ENCODE results near the gene ZMIZ1. TPM values are rescaled to one million over a fixed set of nuclear protein-coding genes. Genes with fewer than 3 reads are reported as not detected.
A peak's percentile ranks its signal among the peaks of the same experiment; 100 is the strongest.

The ZMIZ1 gene
- total RNA-seq, 1 donor from 2014 or later = 66.3 TPM

DNA sequence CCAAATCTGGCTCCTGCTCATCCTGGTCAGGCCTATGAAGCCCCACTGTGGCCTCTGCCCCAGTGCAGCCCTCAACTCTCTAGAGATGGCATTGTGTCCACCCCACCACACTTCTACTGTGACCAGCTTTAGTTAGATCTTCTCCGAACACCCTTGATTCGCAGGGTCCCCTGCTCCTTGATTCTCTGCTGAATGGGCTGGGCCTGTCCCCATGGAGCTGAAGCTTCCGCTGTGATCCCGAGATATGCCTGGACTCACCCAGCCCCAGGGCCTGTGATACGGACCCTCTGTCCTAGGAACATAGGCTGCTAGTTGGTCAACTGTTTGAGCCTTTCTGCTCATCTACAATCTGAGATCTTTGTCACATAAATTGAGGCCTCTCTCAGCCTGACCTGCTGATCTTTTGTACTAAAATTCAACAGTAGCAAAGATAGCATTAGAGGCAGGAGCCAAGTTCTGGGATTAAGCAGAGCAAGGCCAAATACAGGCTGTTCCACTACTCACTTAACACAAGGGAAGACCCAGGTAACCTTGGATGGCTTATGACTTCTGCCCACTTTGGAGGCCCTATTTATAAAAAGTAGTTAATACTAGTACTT, 272.0 kb downstream of the ZMIZ1 start:
- intact Hi-C loops (cut with micrococcal nuclease) = loop anchor here (10.0 kb wide), 1 partner anchor 366 kb away; no protein-coding TSS in a partner anchor
- no peak for DNase-seq
- Mint-ChIP-seq H3K4me1 (peaks cover 27% of the 10 kb centered on the region), H3K27me3 (no peaks in the 10 kb centered on the region), H3K4me3 (no peak overlapping the region), H3K27ac (no peak overlapping the region), H3K36me3 (ENCODE audit: low read depth) (peaks cover 2% of the 10 kb centered on the region), H3K9me3 (peaks cover 9% of the 10 kb centered on the region)

DNA sequence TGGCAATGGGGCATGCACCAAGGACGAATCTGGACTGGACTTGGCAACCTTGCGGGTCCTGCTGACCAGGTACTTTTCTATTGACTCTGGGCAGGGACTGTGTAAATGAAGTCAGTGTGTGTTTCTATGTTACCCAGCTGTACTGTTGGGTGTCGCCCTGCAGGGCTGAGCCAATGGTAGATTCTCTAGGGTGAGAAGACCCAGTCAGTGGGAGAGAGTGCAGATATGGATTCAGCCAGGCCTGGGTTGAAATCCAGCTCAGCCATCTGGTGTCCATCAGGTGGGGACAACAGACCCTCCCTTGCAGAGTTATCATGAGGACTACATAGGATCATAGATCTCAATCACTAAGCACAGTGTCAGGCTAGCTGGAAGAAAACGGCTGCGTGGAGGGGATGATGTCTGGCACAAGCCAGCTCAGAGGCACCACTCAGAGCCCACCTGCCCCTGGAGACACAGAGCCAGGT, 273.6 kb downstream of the ZMIZ1 start:
- H3K36me3 Mint-ChIP-seq (ENCODE audit: low read depth) = no peaks in the 10 kb centered on the region
- no peak overlapping the region for H3K4me3 Mint-ChIP-seq
- DNase-seq = no peak
- H3K9me3 Mint-ChIP-seq = peaks cover 5% of the 10 kb centered on the region
- no peaks in the 10 kb centered on the region for H3K27me3 Mint-ChIP-seq
- intact Hi-C loops (cut with micrococcal nuclease) = loop anchor here (10.0 kb wide), 1 partner anchor 368 kb away; no protein-coding TSS in a partner anchor
- peaks cover 28% of the 10 kb centered on the region for H3K4me1 Mint-ChIP-seq
- H3K27ac Mint-ChIP-seq = no peak overlapping the region

DNA sequence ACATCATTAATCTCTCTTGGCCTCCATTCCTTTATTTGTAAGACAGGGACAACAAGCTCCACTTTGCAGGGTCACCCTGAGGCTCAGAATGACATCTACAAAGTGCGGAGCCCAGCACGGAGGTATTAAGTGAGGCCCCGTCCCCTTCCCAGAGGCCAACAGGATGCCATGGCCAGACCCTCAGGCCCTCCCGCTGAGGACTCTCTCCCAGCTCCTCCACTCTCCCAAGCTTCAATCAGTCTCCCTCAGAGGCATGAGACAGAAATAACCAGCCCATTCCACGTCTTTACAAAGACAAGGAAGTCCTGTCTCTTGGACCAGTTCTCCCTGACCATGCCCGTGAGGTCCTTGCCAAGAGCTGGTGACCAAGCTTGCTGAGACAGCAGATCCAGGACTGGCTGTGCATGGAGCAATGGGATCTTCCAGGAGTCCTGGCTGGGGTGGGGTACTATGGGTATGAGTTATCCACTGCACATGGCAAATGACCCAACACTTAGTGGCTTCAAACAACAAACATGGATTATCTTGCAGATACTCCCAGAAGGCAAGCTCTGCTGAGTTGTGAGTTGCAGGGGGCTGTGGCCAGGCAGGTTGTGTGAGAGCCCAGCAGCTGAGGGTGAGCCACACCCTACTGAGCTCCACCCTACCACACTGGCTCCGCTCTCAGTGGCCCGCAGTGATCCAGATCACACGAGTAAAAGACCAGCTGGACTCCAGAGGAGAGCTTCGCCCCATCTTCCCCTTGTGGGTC, 274.2 kb downstream of the ZMIZ1 start:
- no peak overlapping the region for H3K27ac Mint-ChIP-seq
- intact Hi-C loops (cut with micrococcal nuclease) = loop anchor here (10.0 kb wide), 1 partner anchor 368 kb away; no protein-coding TSS in a partner anchor
- no peak for DNase-seq
- H3K9me3 Mint-ChIP-seq = peaks cover 5% of the 10 kb centered on the region
- no peaks in the 10 kb centered on the region for H3K36me3 Mint-ChIP-seq (ENCODE audit: low read depth)
- H3K27me3 Mint-ChIP-seq = no peaks in the 10 kb centered on the region
- peaks cover 28% of the 10 kb centered on the region for H3K4me1 Mint-ChIP-seq
- no peak overlapping the region for H3K4me3 Mint-ChIP-seq

DNA sequence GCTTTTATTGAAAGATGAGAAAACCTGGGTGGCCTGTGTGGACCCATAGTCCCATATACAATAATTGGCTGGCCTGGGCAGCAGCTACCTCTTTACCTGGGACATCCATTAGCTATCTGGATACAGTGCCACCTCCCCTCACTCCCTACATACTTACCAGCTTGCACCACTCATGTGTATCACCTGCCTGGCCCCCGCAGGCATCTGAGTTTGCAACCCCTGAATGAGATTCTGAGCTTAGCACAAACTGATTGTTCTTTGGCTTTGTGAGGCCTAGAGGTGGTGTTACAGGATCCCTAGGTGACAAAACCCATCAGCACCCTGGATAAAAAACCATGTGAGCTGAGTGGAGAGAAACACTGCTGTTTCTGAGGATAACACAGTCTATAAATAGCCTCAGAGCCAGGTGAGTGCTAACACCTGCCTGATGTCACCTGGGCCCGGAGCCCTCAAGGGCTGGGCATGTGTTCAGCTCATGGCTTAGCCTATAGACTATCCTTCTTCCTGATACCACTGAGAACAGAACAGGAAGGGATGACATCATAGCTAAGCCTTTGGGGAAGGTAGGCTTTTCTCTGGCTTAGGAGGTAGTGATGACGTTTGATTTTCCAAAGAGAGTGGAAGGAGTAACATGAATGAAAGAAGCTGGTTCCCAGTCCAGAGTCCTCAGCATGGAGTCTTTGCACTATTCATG, 275.9 kb downstream of the ZMIZ1 start:
- H3K4me3 Mint-ChIP-seq = no peak overlapping the region
- peaks cover 16% of the 10 kb centered on the region for H3K36me3 Mint-ChIP-seq (ENCODE audit: low read depth)
- H3K4me1 Mint-ChIP-seq = peaks cover 38% of the 10 kb centered on the region
- no peaks in the 10 kb centered on the region for H3K27me3 Mint-ChIP-seq
- DNase-seq = no peak
- no peaks in the 10 kb centered on the region for H3K9me3 Mint-ChIP-seq
- intact Hi-C loops (cut with micrococcal nuclease) = loop anchor here (5.0 to 10.0 kb wide), 2 partner anchors 370 to 1312 kb away; partner anchors contain the start of gene RPS24
- H3K27ac Mint-ChIP-seq = no peak overlapping the region

DNA sequence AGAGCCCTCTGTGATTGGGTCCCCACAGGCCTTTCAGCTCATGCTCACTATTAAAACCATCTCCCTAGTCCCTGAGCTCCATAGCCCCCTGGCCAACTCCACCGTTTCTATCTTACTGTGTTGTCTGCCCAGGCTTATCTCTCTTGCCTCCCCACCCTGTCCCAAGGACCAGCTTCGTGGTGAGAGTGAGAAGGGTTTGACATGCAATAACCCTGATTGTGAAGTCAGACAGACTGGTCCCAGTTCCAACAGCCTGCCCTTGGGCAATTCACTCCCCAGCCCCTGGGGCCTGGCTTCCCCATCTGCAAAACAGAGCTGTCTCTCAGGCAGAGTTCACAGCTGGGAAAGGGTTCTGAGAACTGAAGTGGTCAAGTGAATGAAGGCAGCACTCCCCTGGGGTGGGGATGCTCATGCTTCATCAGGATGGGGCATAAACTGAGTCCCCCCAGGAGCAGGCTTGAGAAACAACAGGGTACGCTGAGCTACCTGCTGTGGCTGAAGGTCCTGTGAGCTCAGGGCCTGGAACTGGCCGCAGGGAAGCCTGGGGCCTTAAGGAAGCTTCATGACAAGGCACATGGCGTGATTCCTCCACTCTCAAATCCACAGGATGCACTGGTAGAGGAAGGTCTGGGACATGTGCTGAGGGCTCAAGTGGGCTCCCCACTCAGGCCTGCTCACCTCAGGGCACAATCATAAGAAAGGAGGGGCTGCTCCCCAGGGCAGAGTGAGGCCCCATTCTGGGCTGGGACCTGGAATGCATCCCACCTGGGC, 276.7 kb downstream of the ZMIZ1 start:
- Mint-ChIP-seq H3K36me3 (ENCODE audit: low read depth) (peaks cover 24% of the 10 kb centered on the region), H3K4me1 (peaks cover 46% of the 10 kb centered on the region), H3K4me3 (no peak overlapping the region), H3K27ac (peak overlapping the region; percentile 34), H3K27me3 (no peaks in the 10 kb centered on the region), H3K9me3 (no peaks in the 10 kb centered on the region)
- DNase-seq = no peak
- intact Hi-C loops (cut with micrococcal nuclease) = loop anchor here (2.0 to 10.0 kb wide), 5 partner anchors 53 to 1313 kb away; partner anchors contain the start of genes RPS24 and ZCCHC24

DNA sequence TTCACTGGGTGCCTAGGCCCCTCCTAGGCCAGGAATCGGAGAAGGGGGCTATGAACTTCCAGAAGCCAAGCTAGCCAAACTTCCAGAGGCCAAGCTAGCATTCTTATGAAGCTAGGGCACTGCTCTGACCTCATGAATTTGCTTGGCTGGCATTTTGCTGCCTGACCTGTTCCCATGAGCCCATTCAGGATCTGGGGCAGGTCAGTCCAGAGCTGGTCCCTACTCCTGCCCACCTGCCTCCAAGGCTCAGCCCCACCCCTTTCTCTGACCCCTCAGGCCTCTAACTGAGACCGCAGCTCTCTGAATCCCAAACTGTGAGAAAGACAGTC, 277.2 kb downstream of the ZMIZ1 start:
- peaks cover 47% of the 10 kb centered on the region for H3K4me1 Mint-ChIP-seq
- H3K27me3 Mint-ChIP-seq = no peaks in the 10 kb centered on the region
- peaks cover 27% of the 10 kb centered on the region for H3K36me3 Mint-ChIP-seq (ENCODE audit: low read depth)
- no peak overlapping the region for H3K27ac Mint-ChIP-seq
- no peak for DNase-seq
- intact Hi-C loops (cut with micrococcal nuclease) = loop anchor here (2.0 to 10.0 kb wide), 5 partner anchors 53 to 1314 kb away; partner anchors contain the start of genes RPS24 and ZCCHC24
- H3K9me3 Mint-ChIP-seq = no peaks in the 10 kb centered on the region
- no peak overlapping the region for H3K4me3 Mint-ChIP-seq

DNA sequence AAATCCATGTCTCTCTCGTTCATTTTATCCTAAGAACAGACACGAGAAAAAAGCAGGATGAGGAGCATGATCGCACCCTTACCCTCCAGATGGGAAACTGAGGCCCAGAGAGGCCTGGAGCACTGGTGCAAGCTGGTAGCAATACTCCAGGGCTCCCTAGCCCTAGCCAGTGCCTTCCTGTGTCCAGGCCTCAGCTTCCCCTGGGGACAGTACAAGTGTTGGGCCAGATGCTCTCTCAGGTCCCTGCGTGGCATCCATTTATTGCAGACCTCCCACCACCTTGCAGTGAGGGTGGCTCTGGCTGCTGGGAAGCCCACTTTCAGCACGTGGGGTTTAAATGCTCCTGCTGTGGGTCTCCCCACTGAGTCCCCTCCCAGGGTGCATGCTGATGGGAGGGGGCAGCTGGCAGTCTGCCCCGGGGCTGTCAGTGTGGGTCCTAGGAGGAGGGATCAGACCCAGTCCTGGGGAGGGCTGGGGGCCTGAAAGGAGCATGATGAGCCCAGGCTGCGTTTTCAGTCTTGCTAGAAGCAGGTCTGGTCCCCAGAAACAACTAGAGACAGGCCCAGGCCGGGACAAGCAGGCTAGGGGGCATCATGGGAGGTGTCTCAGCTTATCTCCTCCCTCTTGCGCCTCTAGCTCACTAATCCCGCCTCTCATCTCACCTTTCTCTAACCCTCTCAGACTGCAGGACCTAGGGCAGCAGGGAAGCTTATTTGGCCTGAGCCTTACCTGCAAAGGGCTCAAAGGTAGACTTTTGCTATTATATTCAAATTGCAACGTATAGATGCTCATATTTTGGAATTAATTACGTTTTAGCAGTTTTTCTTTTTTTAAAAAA, 277.8 kb downstream of the ZMIZ1 start:
- Mint-ChIP-seq H3K4me3 (peak overlapping the region; percentile 93), H3K36me3 (ENCODE audit: low read depth) (peaks cover 31% of the 10 kb centered on the region), H3K27ac (peak overlapping the region; percentile 53), H3K4me1 (peaks cover 47% of the 10 kb centered on the region), H3K27me3 (no peaks in the 10 kb centered on the region), H3K9me3 (no peaks in the 10 kb centered on the region)
- intact Hi-C loops (cut with micrococcal nuclease) = loop anchor here (1.0 to 10.0 kb wide), 7 partner anchors 15 to 1314 kb away; partner anchors contain the start of genes RPS24 and ZCCHC24
- peak; percentile 70 for DNase-seq

DNA sequence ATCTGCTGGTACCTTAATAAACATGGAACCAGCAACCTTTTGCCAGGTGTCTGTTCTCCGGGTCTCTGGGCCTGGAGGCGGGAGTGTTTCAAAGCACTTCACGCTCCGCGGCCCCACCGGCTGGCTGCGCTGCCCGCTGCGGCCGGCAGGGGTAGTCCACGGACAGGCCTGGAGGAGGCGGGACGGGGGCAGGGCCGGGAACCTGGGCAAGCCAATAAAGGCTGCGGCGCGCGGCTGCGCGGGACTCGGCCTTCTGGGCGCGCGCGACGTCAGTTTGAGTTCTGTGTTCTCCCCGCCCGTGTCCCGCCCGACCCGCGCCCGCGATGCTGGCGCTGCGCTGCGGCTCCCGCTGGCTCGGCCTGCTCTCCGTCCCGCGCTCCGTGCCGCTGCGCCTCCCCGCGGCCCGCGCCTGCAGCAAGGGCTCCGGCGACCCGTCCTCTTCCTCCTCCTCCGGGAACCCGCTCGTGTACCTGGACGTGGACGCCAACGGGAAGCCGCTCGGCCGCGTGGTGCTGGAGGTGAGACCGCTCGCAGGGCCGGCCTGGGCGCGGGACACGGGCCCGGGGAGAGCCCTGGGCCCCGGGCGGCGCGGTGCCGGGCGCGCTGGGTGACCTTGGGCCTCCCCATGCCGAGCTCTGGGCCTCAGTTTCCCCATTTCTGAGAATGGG, 278.6 kb downstream of the ZMIZ1 start, which contains the start of gene PPIF:
Gene PPIF, plus strand, starts transcription at position 244 of the 668 bp plus-strand sequence. Its CDS starts 80 bp downstream, at position 324.
- peak; percentile 99 for DNase-seq
- H3K27me3 Mint-ChIP-seq = no peaks in the 10 kb centered on the region
- H3K36me3 Mint-ChIP-seq (ENCODE audit: low read depth) = peaks cover 38% of the 10 kb centered on the region
- intact Hi-C loops (cut with micrococcal nuclease) = loop anchor here (1.0 to 10.0 kb wide), 7 partner anchors 16 to 1315 kb away; partner anchors contain the start of genes RPS24 and ZCCHC24
- peak within 1 kb of the TSS; percentile 94 for H3K27ac Mint-ChIP-seq
- H3K4me1 Mint-ChIP-seq = peaks cover 47% of the 10 kb centered on the region
- H3K9me3 Mint-ChIP-seq = no peaks in the 10 kb centered on the region
- H3K4me3 Mint-ChIP-seq = peak within 1 kb of the TSS; percentile 93

DNA sequence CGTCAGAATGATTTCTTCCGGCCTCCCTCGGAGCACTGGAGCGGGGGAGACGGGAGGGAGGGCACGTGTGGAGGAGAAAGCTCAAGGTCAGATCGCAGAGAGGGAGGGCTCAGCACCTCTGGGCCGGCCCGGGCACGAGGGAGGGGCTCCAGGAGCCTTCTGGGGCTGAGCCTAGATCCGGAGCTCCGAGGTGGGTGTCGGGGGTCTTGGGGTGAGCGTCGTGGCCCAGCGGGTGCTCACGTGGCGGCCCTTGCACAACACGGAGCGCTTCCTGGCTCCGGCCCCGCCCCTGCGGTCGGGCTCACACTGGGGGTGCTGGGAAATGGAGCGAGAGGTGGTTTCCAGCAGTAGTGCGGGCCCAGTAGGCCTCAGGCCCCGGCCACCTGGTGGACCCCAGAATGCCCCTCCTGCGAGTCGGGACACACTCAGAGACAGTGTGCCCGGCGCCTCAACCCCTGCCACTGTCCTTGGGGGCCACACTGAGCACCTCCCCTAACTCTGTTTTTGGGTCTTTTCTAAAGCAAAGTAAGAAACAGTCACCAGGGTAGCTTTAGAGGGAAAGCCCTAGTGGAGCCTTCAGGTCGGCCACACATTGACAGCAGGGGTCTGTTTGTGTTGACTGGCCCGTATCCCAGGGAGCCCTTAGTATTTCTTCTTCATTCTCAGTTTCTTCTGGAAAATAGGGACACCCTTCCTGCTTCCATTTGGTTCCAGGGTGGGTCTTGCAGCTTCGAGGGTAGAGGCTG, 279.3 kb downstream of the ZMIZ1 start:
- intact Hi-C loops (cut with micrococcal nuclease) = loop anchor here (1.0 to 10.0 kb wide), 7 partner anchors 17 to 1316 kb away; partner anchors contain the start of genes RPS24 and ZCCHC24
- Mint-ChIP-seq H3K4me3 (peak overlapping the region; percentile 93), H3K27me3 (no peaks in the 10 kb centered on the region), H3K36me3 (ENCODE audit: low read depth) (peaks cover 43% of the 10 kb centered on the region), H3K9me3 (no peaks in the 10 kb centered on the region), H3K27ac (peak overlapping the region; percentile 94), H3K4me1 (peaks cover 48% of the 10 kb centered on the region)
- DNase-seq = peak; percentile 95

DNA sequence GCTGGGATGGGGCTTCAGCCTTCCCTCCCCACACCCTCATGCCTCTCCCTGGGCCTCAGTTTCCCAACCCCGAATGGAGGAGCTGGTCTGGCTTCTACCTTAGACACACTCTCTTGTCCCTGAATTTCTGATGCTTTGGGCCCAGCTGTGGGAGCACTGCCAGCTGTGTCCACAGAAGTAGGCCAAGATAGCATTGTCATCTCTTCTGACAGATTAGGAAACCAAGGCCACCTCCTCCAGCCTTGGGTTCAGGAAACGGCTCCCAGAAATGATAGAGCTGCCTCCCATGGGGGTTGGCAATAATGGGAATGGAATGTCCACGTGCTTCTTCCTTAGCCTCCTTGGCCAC, 279.8 kb downstream of the ZMIZ1 start:
- no peaks in the 10 kb centered on the region for H3K27me3 Mint-ChIP-seq
- intact Hi-C loops (cut with micrococcal nuclease) = loop anchor here (5.0 to 10.0 kb wide), 2 partner anchors 374 to 1316 kb away; partner anchors contain the start of gene RPS24
- H3K4me1 Mint-ChIP-seq = peaks cover 49% of the 10 kb centered on the region
- peak; percentile 59 for DNase-seq
- peak overlapping the region; percentile 93 for H3K4me3 Mint-ChIP-seq
- H3K36me3 Mint-ChIP-seq (ENCODE audit: low read depth) = peaks cover 49% of the 10 kb centered on the region
- no peaks in the 10 kb centered on the region for H3K9me3 Mint-ChIP-seq
- H3K27ac Mint-ChIP-seq = peak overlapping the region; percentile 94

DNA sequence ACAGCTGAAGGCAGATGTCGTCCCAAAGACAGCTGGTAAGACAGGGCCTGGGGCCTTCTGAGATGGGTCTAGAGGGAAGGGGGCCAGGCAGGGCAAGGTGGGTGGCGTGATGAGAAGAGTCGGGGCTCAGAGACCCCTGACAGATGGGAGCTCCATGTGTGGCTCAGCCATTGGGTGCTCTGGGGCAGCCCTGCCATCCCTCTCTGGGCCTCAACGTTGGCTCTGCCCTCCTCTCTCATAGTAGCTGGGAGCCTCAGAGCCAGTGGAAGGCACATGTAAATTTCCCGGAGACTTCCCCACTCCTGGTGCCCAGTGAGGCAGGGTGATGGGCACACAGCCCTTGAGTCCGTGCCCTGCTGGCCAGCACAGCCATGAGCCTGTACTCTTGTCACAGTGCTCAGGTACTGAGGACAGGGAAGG, 280.3 kb downstream of the ZMIZ1 start:
- H3K27ac Mint-ChIP-seq = peak overlapping the region; percentile 94
- peaks cover 53% of the 10 kb centered on the region for H3K36me3 Mint-ChIP-seq (ENCODE audit: low read depth)
- no peak for DNase-seq
- H3K27me3 Mint-ChIP-seq = no peaks in the 10 kb centered on the region
- H3K9me3 Mint-ChIP-seq = no peaks in the 10 kb centered on the region
- peak overlapping the region; percentile 93 for H3K4me3 Mint-ChIP-seq
- peaks cover 48% of the 10 kb centered on the region for H3K4me1 Mint-ChIP-seq
- intact Hi-C loops (cut with micrococcal nuclease) = loop anchor here (5.0 to 10.0 kb wide), 2 partner anchors 374 to 1317 kb away; partner anchors contain the start of gene RPS24
